Omental fat pad (tissue), 4 donors: Measurements from ENCODE around the gene KRTAP22-2. TPM values are rescaled to one million over a fixed set of nuclear protein-coding genes. Genes with fewer than 3 reads are reported as not detected.

Source experiments
- ATAC-seq: fragments of 150-250 bp; one replicate; pipeline ENCODE4 v1.9.1; 2016; ENCODE audit warnings: mild to moderate bottlenecking, moderate library complexity; ENCODE audit not compliant: low FRiP score
- DNase-seq: peaks from one replicate; pipeline ENCODE4 v3.0.0-alpha.2; 2019; ENCODE audit warnings: low spot score
- CTCF ChIP-seq, 3 donors: fragments of 450-650 bp; IDR thresholded peaks; one replicate each; pipeline ENCODE4 v1.5.1; 2016 to 2017; ENCODE audit warnings: antibody characterized with exemption in 3 of 3, mild to moderate bottlenecking in 3 of 3, moderate library complexity in 2 of 3
- small RNA-seq: library from RNA; depleted of rRNA; stranded (forward); fragments of <200 nt; gene quantifications from one replicate; pipeline ENCODE3, GENCODE V24; 2016
- total RNA-seq, 4 donors: library from RNA; depleted of rRNA; stranded (reverse); fragments of >200 nt; gene quantifications; one replicate each; pipeline ENCODE4 v1.1.0, GENCODE V29; 2016

Gene KRTAP22-2
- total RNA-seq, 4 donors from 2014 or later, result not detected

DNA sequence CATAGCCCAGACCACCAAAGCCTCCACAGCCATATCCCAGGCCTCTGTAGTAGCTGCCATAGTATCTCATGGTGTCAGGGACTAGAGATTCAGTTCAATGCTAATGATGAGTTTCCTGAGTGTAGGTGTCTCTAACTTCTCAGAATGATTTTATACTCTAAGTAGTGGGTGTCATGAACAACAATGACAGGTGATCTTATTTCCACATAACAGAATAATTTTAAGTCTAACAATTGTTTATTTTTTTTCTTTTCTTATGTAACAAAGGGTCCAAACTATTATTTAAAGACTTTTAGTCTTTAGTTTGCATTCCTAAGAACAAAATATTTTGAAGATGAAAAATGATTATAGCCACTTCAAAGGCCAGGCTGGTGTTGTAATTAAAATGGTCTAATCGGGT lies 48.4 kb downstream of the KRTAP22-2 start, which contains the start of gene KRTAP19-6:
KRTAP19-6 (minus strand) TSS at position 101 of the 400 bp plus-strand sequence; CDS start at position 70, 31 bp downstream.
- ATAC-seq (no peak), DNase-seq (no peak)
- no peak for TF ChIP-seq CTCF (IDR thresholded peaks at IDR 0.05)

Small RNA genes lying within 50 kb of the gene (small RNA-seq; reads per million reads assigned to genes)
- gene KRTAP20-1, result not detected
- not detected for gene KRTAP20-4
- gene KRTAP22-1, result not detected
- gene KRTAP22-2, result not detected

Other genes starting within 250 kb of the KRTAP22-2 start
- gene KRTAP23-1, start 241.8 kb downstream of the KRTAP22-2 start, total RNA-seq, result not detected
- gene KRTAP13-2, start 218.1 kb downstream of the KRTAP22-2 start, total RNA-seq, result not detected
- gene KRTAP13-1, start 194.4 kb downstream of the KRTAP22-2 start, total RNA-seq, result not detected
- not detected for gene KRTAP13-3, start 164.5 kb downstream of the KRTAP22-2 start, total RNA-seq
- gene KRTAP13-4, start 160.2 kb downstream of the KRTAP22-2 start, total RNA-seq, result not detected
- gene KRTAP15-1, start 150.1 kb downstream of the KRTAP22-2 start, total RNA-seq, result not detected
- gene KRTAP19-1, start 110.0 kb downstream of the KRTAP22-2 start, total RNA-seq, result not detected
- not detected for gene KRTAP19-2, start 103.0 kb downstream of the KRTAP22-2 start, total RNA-seq
- not detected for gene KRTAP19-3, start 98.4 kb downstream of the KRTAP22-2 start, total RNA-seq
- not detected for gene KRTAP19-4, start 93.2 kb downstream of the KRTAP22-2 start, total RNA-seq
- gene KRTAP19-5, start 88.3 kb downstream of the KRTAP22-2 start, total RNA-seq, result not detected
- gene KRTAP19-6, start 48.5 kb downstream of the KRTAP22-2 start, total RNA-seq, result not detected
- gene KRTAP19-7, start 29.1 kb downstream of the KRTAP22-2 start, total RNA-seq, result not detected
- not detected for gene KRTAP6-3, start 2.0 kb upstream of the KRTAP22-2 start, total RNA-seq
- not detected for gene KRTAP6-2, start 8.5 kb upstream of the KRTAP22-2 start, total RNA-seq
- not detected for gene KRTAP22-1, start 10.7 kb upstream of the KRTAP22-2 start, total RNA-seq
- gene KRTAP6-1, start 23.5 kb upstream of the KRTAP22-2 start, total RNA-seq, result not detected
- gene KRTAP20-1, start 26.0 kb upstream of the KRTAP22-2 start, total RNA-seq, result not detected
- gene KRTAP20-4, start 30.2 kb upstream of the KRTAP22-2 start, total RNA-seq, result not detected
- not detected for gene KRTAP20-2, start 44.8 kb upstream of the KRTAP22-2 start, total RNA-seq
- not detected for gene KRTAP20-3, start 52.5 kb upstream of the KRTAP22-2 start, total RNA-seq
- not detected for gene KRTAP21-3, start 128.4 kb upstream of the KRTAP22-2 start, total RNA-seq
- gene KRTAP21-2, start 156.9 kb upstream of the KRTAP22-2 start, total RNA-seq, result not detected
- gene KRTAP21-1, start 165.0 kb upstream of the KRTAP22-2 start, total RNA-seq, result not detected
- gene KRTAP8-1, start 222.9 kb upstream of the KRTAP22-2 start, total RNA-seq, result not detected
- gene KRTAP7-1, start 239.4 kb upstream of the KRTAP22-2 start, total RNA-seq, result not detected